K562 (cell line): ENCODE results near the gene OVOL2. TPM values are rescaled to one million over a fixed set of nuclear protein-coding genes. Genes with fewer than 3 reads are reported as not detected.
"Not testable (repeated sequence)": the region's sequence is repeated elsewhere in the genome, so short reads cannot be mapped to it uniquely, and the experiment has no call there.

ENCODE experiments used
- ATAC-seq: fragments of 200-7000 bp; cut with Tn5 transposase; 3 replicates; pipeline ENCODE4 v1.9.1; 2020; ENCODE audit warnings: moderate library complexity
- BruUV-seq: library from RNA; stranded (reverse); fragments of 400-500 nt; replicated peaks from 2 replicates; lab custom pipeline; 2021; lab: Mats Ljungman, UMichigan
- CTCF ChIA-PET: fragments of 300-600 bp; formaldehyde crosslinking; extraction: SDS; loops from one replicate; lab custom pipeline; 2021; ENCODE audit warnings: low intra/inter-chr PET ratio; lab: Yijun Ruan, JAX
- POLR2A ChIA-PET: fragments of 300-600, 350-650 bp; sonication (Branson Sonifier 250); formaldehyde crosslinking; extraction: SDS; loops from one replicate; lab custom pipeline; 2021; ENCODE audit warnings: antibody characterized with exemption, inconsistent platforms; lab: Yijun Ruan, JAX
- DNase-seq, 4 experiments: peaks; one replicate each; pipeline versions ENCODE4 v3.0.0 to v3.0.0-alpha.2; 2011 to 2018; ENCODE audit warnings: low spot score in 3 of 4, mixed read lengths in 3 of 4; ENCODE audit errors: extremely low read depth in 1 of 4
- FAIRE-seq: peaks from 2 replicates; lab custom pipeline; 2011; peaks lifted over from hg19 to GRCh38; lab: Jason Lieb, UNC
- H2AFZ ChIP-seq: 2 replicates; pipeline ENCODE4 v1.6.0; 2011; ENCODE audit warnings: low read depth, low read length, control low read depth, inconsistent platforms
- H3K27ac ChIP-seq: fragments of 200-600 bp; 3 replicates; pipeline ENCODE4 v1.8.0; 2011; ENCODE audit warnings: low read depth, mild to moderate bottlenecking, control low read depth, inconsistent platforms, low read length, moderate library complexity, mixed read lengths; ENCODE audit errors: extremely low read depth
- H3K27me3 ChIP-seq, 2 experiments: fragments of 300-600 bp in 1 of 2; 2 replicates in 1 of 2; 3 replicates in 1 of 2; pipeline versions ENCODE4 v1.6.0 to v1.8.0; 2011; ENCODE audit warnings: inconsistent platforms in 2 of 2, low read length in 2 of 2, mild to moderate bottlenecking in 1 of 2, mixed read lengths in 1 of 2, moderate library complexity in 1 of 2; ENCODE audit not compliant: control insufficient read depth in 2 of 2, insufficient read depth in 2 of 2
- H3K36me3 ChIP-seq: fragments of 300-600 bp; 3 replicates; pipeline ENCODE4 v1.8.0; 2011; ENCODE audit warnings: mild to moderate bottlenecking, low read length, inconsistent platforms; ENCODE audit not compliant: control insufficient read depth, insufficient read depth
- H3K4me1 ChIP-seq, 2 experiments: fragments of 200-600 bp in 1 of 2; replicated peaks in 1 of 2; 2 replicates in 1 of 2; 3 replicates in 1 of 2; pipeline versions ENCODE4 v1.5.1 to v1.8.0; 2011; ENCODE audit warnings: inconsistent platforms in 2 of 2, low read length in 2 of 2, mild to moderate bottlenecking in 1 of 2, mixed read lengths in 1 of 2, moderate library complexity in 1 of 2; ENCODE audit not compliant: control insufficient read depth in 2 of 2, insufficient read depth in 2 of 2
- H3K4me2 ChIP-seq: 2 replicates; pipeline ENCODE4 v1.6.1; 2011; ENCODE audit warnings: low read length, control low read depth, inconsistent platforms, mixed read lengths; ENCODE audit not compliant: insufficient read depth
- H3K4me3 ChIP-seq: fragments of 200-600 bp; sonication (generic), shearing (Covaris generic); 2 replicates; pipeline ENCODE4 v1.5.1; 2016; ENCODE audit warnings: control low read depth, inconsistent platforms
- H3K79me2 ChIP-seq: fragments of 200-600 bp; 3 replicates; pipeline ENCODE4 v1.8.0; 2011; ENCODE audit warnings: low read length, inconsistent platforms; ENCODE audit not compliant: control insufficient read depth, insufficient read depth
- H3K9ac ChIP-seq, 2 experiments: 2 replicates each; pipeline versions ENCODE4 v1.6.0 to v1.6.1; 2011; ENCODE audit warnings: low read depth in 2 of 2, low read length in 2 of 2, control low read depth in 1 of 2, inconsistent platforms in 1 of 2, mild to moderate bottlenecking in 1 of 2, mixed read lengths in 1 of 2; ENCODE audit not compliant: insufficient read depth in 1 of 2
- H3K9me1 ChIP-seq: one replicate; pipeline ENCODE4 v1.6.0; 2011; ENCODE audit warnings: inconsistent platforms, mild to moderate bottlenecking, low read length, moderate library complexity; ENCODE audit not compliant: control insufficient read depth, insufficient read depth
- H3K9me3 ChIP-seq: replicated peaks from 2 replicates; pipeline ENCODE4 v1.5.1; 2011; ENCODE audit warnings: low read depth, low read length, inconsistent platforms; ENCODE audit not compliant: control insufficient read depth, insufficient read depth
- H4K20me1 ChIP-seq: replicated peaks from 2 replicates; pipeline ENCODE4 v1.6.1; 2011; ENCODE audit warnings: low read length, inconsistent platforms, mixed read lengths; ENCODE audit not compliant: control insufficient read depth, insufficient read depth
- CREB3L1 ChIP-seq: fragments of 450-650 bp; IDR thresholded peaks from 2 replicates; pipeline ENCODE4 v1.6.1; 2014; ENCODE audit warnings: low read depth, mild to moderate bottlenecking, moderate library complexity, borderline replicate concordance
- GABPA ChIP-seq: fragments of 200-800 bp; sonication (Bioruptor generic); conservative IDR thresholded peaks from 2 replicates; pipeline ENCODE4 v1.6.1; 2016; ENCODE audit warnings: low read depth, missing genetic modification characterization, missing compliant biosample characterization
- HMBOX1 ChIP-seq: sonication (generic); IDR thresholded peaks from 2 replicates; pipeline ENCODE4 v1.6.1; 2016
- IRF9 ChIP-seq: fragments of 450-650 bp; IDR thresholded peaks from 2 replicates; pipeline ENCODE4 v1.6.1; 2016; ENCODE audit warnings: missing biosample characterization, missing genetic modification characterization
- KAT8 ChIP-seq: fragments of 450-650 bp; IDR thresholded peaks from 2 replicates; pipeline ENCODE4 v1.6.1; 2016; ENCODE audit warnings: low read depth, mild to moderate bottlenecking
- MCM3 ChIP-seq: fragments of 450-650 bp; IDR thresholded peaks from 2 replicates; pipeline ENCODE4 v1.6.1; 2016
- NR2C1 ChIP-seq, 2 experiments: fragments of 450-650 bp; IDR thresholded peaks; 2 replicates each; pipeline ENCODE4 v1.6.1; 2017; ENCODE audit warnings: mild to moderate bottlenecking in 2 of 2, antibody characterized with exemption in 1 of 2, inconsistent platforms in 1 of 2, missing compliant biosample characterization in 1 of 2, missing genetic modification characterization in 1 of 2
- OTX1 ChIP-seq: fragments of 450-650 bp; formaldehyde crosslinking; IDR thresholded peaks from 2 replicates; pipeline ENCODE4 v1.4.0; 2022; ENCODE audit warnings: mild to moderate bottlenecking
- RFX5 ChIP-seq: IDR thresholded peaks from 2 replicates; pipeline ENCODE4 v1.6.1; 2011; ENCODE audit warnings: low read depth, mild to moderate bottlenecking, improper control_type of control experiment, low read length
- SLC30A9 ChIP-seq: fragments of 250-450 bp; sonication (Bioruptor Pico); IDR thresholded peaks from 2 replicates; pipeline ENCODE4 v1.8.0; 2022; ENCODE audit warnings: mild to moderate bottlenecking, moderate library complexity
- U2AF2 ChIP-seq: fragments of 200-400 bp; formaldehyde crosslinking; optimal IDR thresholded peaks from 2 replicates; pipeline ENCODE3; 2017; ENCODE audit warnings: low read depth, mild to moderate bottlenecking, low read length
- ZNF436 ChIP-seq: fragments of 250-450, 450-650 bp; sonication (Bioruptor Pico); formaldehyde crosslinking; IDR thresholded peaks from 2 replicates; pipeline ENCODE4 v1.7.0; 2020; ENCODE audit warnings: mild to moderate bottlenecking
- WGBS: fragments of 100-300 bp; shearing (Covaris generic); methylation state at CpG from one replicate; pipeline ENCODE4 v1.1.6; 2016; ENCODE audit warnings: low coverage, mixed read lengths; ENCODE audit not compliant: insufficient coverage; ENCODE audit errors: missing lambda C conversion rate; 5-methylcytosine and 5-hydroxymethylcytosine counted together
- in situ Hi-C: fragments of 300-500 bp; cut with MboI; formaldehyde crosslinking; loops from 4 replicates; pipeline ENCODE4 v1.15.0; 2018; ENCODE audit warnings: inconsistent platforms, mixed read lengths
- intact Hi-C: fragments of 100-400 bp; cut with micrococcal nuclease; formaldehyde crosslinking; loops from 2 replicates; pipeline ENCODE4 v1.14.2; 2022
- polyA plus RNA-seq, 8 experiments: library from polyadenylated mRNA; depleted of rRNA in 4 of 8; stranded (reverse) in 5 of 8; unstranded in 3 of 8; fragments of >200 nt; fragmentation: Nextera tagmentation in 2 of 8; fragmentation: Illumina TruSeq in 1 of 8; extraction: Ambion mirVana in 2 of 8; extraction: Trizol in 1 of 8; gene quantifications; 2 replicates each; pipeline versions ENCODE4 v1.2.1 to v1.2.3, GENCODE V29; 2011 to 2014; ENCODE audit warnings: inconsistent platforms in 1 of 8, missing spikeins in 1 of 8
- total RNA-seq, 7 experiments: library from RNA; depleted of rRNA in 6 of 7; stranded (reverse); fragments of >200 nt in 6 of 7; fragmentation: Illumina TruSeq in 2 of 7; extraction: Trizol in 2 of 7; gene quantifications; 2 replicates each; pipeline versions ENCODE4 v1.2.1 to v1.2.3, GENCODE V29; 2011 to 2021; ENCODE audit warnings: low replicate concordance in 1 of 7

The OVOL2 gene
- total and polyA plus RNA-seq, 9 of the 15 experiments (the other 6 are each of a cell fraction or from before 2014, with no cell fraction given), result not detected

- H3K79me2 ChIP-seq, result no peaks in the 10 kb centered on the region
- no peaks in the 10 kb centered on the region for H4K20me1 ChIP-seq
- H2AFZ ChIP-seq, result no peak overlapping the region
- WGBS, result 3% methylated on average over 6 of the region's 8 CpGs
- no peak for DNase-seq
- no peaks in the 10 kb centered on the region for H3K9me3 ChIP-seq
- no peaks in the 10 kb centered on the region for H3K36me3 ChIP-seq
- intact Hi-C loops, result no loop called here
- FAIRE-seq, result no peak
- H3K27me3 ChIP-seq, result peaks cover 6 to 27% of the 10 kb centered on the region in 2 experiments; a peak in 4 of 5 replicates
- TF ChIP-seq OTX1 (CRISPR knock-in tag), result no peak
- no peak for TF ChIP-seq NR2C1 (IDR thresholded peaks at IDR 0.05)
- no peak for TF ChIP-seq NR2C1 (tag; IDR thresholded peaks at IDR 0.05)
- no peak for TF ChIP-seq ZNF436
- no peak for TF ChIP-seq U2AF2
- no peak for TF ChIP-seq HMBOX1
- no peak for TF ChIP-seq IRF9 (tag)
- no peak for TF ChIP-seq MCM3
- TF ChIP-seq RFX5, result no peak
- no peak for TF ChIP-seq SLC30A9
- TF ChIP-seq CREB3L1, result no peak
- no peak for TF ChIP-seq GABPA (tag)
- no peak for TF ChIP-seq KAT8
- H3K9me1 ChIP-seq, result no peaks in the 10 kb centered on the region
- H3K4me3 ChIP-seq, result no peak overlapping the region
- H3K4me1 ChIP-seq, result no peaks in the 10 kb centered on the region; a peak in 1 of 5 replicates
- in situ Hi-C loops, result no loop called here
- POLR2A ChIA-PET, result no interaction called here
- CTCF ChIA-PET, result no interaction called here
- no TSS peak for BruUV-seq
- no peak overlapping the region for H3K27ac ChIP-seq
- no peak for ATAC-seq
- no peak overlapping the region for H3K4me2 ChIP-seq
- no peak overlapping the region for H3K9ac ChIP-seq
Observed at GRCh38 chr20:18030020-18030419, 27.7 kb downstream of the OVOL2 start.

GRCh38 chr20:18027011-18027410, 30.7 kb downstream of the OVOL2 start:
- DNase-seq, FAIRE-seq, H3K36me3 ChIP-seq, H3K9me1 ChIP-seq, CTCF ChIA-PET, BruUV-seq, in situ Hi-C loops, H3K79me2 ChIP-seq, H3K9ac ChIP-seq, H2AFZ ChIP-seq, ATAC-seq, H3K9me3 ChIP-seq, H3K4me3 ChIP-seq, intact Hi-C loops, H3K4me2 ChIP-seq, H3K4me1 ChIP-seq, H3K27ac ChIP-seq, H4K20me1 ChIP-seq, POLR2A ChIA-PET: not testable (repeated sequence)
- WGBS, result 3% methylated on average over 7 of the region's 7 CpGs
- H3K27me3 ChIP-seq, result peaks cover 6 to 21% of the 10 kb centered on the region in 2 experiments; a peak in 4 of 5 replicates
